Measurements from ENCODE around the gene DOCK8.

DNA sequence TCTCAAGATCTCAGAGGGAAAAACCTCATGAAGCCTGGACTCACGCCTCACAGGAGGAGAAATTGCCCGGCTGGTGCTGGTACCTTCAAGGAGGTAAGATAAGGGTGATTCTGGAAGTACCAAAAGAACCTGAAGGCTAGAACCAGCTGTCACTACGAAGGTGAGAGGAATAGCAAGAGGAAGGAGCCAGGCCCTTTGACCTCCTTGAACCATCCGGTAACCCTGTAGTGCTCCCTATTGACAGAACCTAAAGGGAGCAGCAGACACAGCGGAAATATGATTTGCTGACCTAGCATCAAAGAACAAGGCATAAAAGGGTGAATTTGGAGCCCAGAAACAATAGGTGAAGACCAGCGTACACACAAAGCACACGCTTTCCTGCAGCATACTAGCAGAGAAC lies 92.2 kb downstream of the DOCK8 start:
- TF ChIP-seq, protein P1, sequence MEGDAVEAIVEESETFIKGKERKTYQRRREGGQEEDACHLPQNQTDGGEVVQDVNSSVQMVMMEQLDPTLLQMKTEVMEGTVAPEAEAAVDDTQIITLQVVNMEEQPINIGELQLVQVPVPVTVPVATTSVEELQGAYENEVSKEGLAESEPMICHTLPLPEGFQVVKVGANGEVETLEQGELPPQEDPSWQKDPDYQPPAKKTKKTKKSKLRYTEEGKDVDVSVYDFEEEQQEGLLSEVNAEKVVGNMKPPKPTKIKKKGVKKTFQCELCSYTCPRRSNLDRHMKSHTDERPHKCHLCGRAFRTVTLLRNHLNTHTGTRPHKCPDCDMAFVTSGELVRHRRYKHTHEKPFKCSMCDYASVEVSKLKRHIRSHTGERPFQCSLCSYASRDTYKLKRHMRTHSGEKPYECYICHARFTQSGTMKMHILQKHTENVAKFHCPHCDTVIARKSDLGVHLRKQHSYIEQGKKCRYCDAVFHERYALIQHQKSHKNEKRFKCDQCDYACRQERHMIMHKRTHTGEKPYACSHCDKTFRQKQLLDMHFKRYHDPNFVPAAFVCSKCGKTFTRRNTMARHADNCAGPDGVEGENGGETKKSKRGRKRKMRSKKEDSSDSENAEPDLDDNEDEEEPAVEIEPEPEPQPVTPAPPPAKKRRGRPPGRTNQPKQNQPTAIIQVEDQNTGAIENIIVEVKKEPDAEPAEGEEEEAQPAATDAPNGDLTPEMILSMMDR (conservative IDR thresholded peaks at IDR 0.05; ENCODE audit: low read depth, low read length), result no peak
- TF ChIP-seq CEBPB (IDR thresholded peaks at IDR 0.05; ENCODE audit: low read depth, low read length) (no peak), RFX5 (IDR thresholded peaks at IDR 0.05; ENCODE audit: low read depth, low read length) (no peak)
